22Rv1 (cell line): ENCODE results near the gene SRI.

Experiments used
- ZFX ChIP-seq: fragments of 450-650 bp; IDR thresholded peaks from 2 replicates; pipeline ENCODE4 v1.6.1; 2017; ENCODE audit warnings: antibody characterized with exemption, borderline replicate concordance
- TF ChIP-seq, protein P1 (sequence below): fragments of 450-650 bp; IDR thresholded peaks from 2 replicates; pipeline ENCODE4 v1.5.1; 2017; ENCODE audit warnings: mild to moderate bottlenecking

DNA sequence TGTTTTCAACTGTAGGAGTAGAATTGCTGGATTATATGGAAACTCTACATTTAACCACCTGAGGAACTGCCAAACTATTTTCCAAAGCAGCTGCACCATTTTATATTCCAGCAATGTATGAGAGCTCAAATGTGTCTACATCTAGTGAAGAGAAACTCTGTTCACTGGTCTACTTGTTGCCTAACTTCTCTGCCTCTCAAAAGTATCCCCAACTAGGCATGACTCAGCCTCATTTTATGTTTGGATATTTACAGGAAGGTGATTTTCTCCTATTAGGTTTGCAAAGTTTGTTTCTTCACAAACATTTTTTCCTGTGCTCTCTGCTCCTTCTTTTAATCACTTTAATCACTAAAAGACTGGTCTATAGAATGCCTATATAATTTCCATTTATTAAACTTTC is 37.1 kb upstream of the SRI start:
- TF ChIP-seq, protein P1, sequence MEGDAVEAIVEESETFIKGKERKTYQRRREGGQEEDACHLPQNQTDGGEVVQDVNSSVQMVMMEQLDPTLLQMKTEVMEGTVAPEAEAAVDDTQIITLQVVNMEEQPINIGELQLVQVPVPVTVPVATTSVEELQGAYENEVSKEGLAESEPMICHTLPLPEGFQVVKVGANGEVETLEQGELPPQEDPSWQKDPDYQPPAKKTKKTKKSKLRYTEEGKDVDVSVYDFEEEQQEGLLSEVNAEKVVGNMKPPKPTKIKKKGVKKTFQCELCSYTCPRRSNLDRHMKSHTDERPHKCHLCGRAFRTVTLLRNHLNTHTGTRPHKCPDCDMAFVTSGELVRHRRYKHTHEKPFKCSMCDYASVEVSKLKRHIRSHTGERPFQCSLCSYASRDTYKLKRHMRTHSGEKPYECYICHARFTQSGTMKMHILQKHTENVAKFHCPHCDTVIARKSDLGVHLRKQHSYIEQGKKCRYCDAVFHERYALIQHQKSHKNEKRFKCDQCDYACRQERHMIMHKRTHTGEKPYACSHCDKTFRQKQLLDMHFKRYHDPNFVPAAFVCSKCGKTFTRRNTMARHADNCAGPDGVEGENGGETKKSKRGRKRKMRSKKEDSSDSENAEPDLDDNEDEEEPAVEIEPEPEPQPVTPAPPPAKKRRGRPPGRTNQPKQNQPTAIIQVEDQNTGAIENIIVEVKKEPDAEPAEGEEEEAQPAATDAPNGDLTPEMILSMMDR = no peak
- TF ChIP-seq ZFX = no peak
